MM.1S (cell line): ENCODE results near the gene PTPRF.

Experiments
- CTCF ChIP-seq: fragments of 300-600 bp; sonication (generic); IDR thresholded peaks from 2 replicates; pipeline ENCODE4 v1.5.1; 2016; ENCODE audit warnings: antibody characterized with exemption, low read length, mixed read lengths
- EZH2 ChIP-seq: fragments of 300-600 bp; sonication (generic); optimal IDR thresholded peaks from 2 replicates; pipeline ENCODE3; 2017; ENCODE audit warnings: low read depth, mild to moderate bottlenecking, antibody characterized with exemption, low read length, mixed read lengths

DNA sequence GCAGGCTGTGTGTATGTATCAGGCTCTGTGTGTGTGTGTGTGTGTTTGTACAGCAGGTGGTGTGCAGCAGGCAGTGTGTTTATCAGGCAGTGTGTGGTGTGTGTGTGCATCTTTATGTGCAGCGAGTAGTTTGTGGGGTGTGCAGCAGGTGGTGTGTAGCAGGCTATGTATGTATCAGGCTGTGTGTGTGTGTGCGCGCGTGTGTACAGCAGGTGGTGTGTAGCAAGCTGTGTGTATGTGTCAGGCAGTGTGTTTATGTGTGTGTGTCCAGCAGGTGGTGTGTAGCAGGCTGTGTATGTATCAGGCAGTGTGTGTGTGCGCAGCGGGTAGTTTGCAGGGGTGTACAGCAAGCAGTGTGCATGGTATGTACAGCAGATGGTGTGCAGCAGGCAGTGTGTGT is 29.0 kb downstream of the PTPRF start:
- no peak for TF ChIP-seq CTCF
- TF ChIP-seq EZH2, result no peak
